ENCODE data around the gene ANKRD33B.

ANKRD33B gene

GRCh38 chr5:10680876-10681481 is 117.1 kb downstream of the ANKRD33B start:
- no peak for FAIRE-seq

- no peak for FAIRE-seq
Observed at GRCh38 chr5:10681731-10682679, 118.1 kb downstream of the ANKRD33B start.

GRCh38 chr5:10682801-10683525 is 119.1 kb downstream of the ANKRD33B start:
- FAIRE-seq = no peak

GRCh38 chr5:10684303-10685086 is 120.6 kb downstream of the ANKRD33B start:
- FAIRE-seq = no peak

- no peak for FAIRE-seq
Observed at GRCh38 chr5:10685115-10685521, 121.2 kb downstream of the ANKRD33B start.

- FAIRE-seq = no peak
Observed at GRCh38 chr5:10686890-10687289, 123.0 kb downstream of the ANKRD33B start.

GRCh38 chr5:10688651-10689171 is 124.8 kb downstream of the ANKRD33B start:
- no peak for FAIRE-seq

GRCh38 chr5:10689391-10690081 is 125.7 kb downstream of the ANKRD33B start:
- FAIRE-seq = no peak

GRCh38 chr5:10690460-10691440 is 126.9 kb downstream of the ANKRD33B start:
- no peak for FAIRE-seq

- no peak for FAIRE-seq
Observed at GRCh38 chr5:10691826-10692785, 128.2 kb downstream of the ANKRD33B start.

- no peak for FAIRE-seq
Observed at GRCh38 chr5:10695055-10695649, 131.3 kb downstream of the ANKRD33B start.

GRCh38 chr5:10695759-10696543 is 132.1 kb downstream of the ANKRD33B start:
- no peak for FAIRE-seq

- FAIRE-seq = no peak
Observed at GRCh38 chr5:10699281-10699874, 135.5 kb downstream of the ANKRD33B start.

- FAIRE-seq = no peak
Observed at GRCh38 chr5:10699987-10700386, 136.1 kb downstream of the ANKRD33B start.

GRCh38 chr5:10700516-10700915 is 136.6 kb downstream of the ANKRD33B start:
- FAIRE-seq = no peak

GRCh38 chr5:10701567-10702039 is 137.7 kb downstream of the ANKRD33B start:
- no peak for FAIRE-seq

- FAIRE-seq = no peak
Observed at GRCh38 chr5:10702040-10702629, 138.3 kb downstream of the ANKRD33B start.
